ENCODE results near the gene PLXNA2.

DNA sequence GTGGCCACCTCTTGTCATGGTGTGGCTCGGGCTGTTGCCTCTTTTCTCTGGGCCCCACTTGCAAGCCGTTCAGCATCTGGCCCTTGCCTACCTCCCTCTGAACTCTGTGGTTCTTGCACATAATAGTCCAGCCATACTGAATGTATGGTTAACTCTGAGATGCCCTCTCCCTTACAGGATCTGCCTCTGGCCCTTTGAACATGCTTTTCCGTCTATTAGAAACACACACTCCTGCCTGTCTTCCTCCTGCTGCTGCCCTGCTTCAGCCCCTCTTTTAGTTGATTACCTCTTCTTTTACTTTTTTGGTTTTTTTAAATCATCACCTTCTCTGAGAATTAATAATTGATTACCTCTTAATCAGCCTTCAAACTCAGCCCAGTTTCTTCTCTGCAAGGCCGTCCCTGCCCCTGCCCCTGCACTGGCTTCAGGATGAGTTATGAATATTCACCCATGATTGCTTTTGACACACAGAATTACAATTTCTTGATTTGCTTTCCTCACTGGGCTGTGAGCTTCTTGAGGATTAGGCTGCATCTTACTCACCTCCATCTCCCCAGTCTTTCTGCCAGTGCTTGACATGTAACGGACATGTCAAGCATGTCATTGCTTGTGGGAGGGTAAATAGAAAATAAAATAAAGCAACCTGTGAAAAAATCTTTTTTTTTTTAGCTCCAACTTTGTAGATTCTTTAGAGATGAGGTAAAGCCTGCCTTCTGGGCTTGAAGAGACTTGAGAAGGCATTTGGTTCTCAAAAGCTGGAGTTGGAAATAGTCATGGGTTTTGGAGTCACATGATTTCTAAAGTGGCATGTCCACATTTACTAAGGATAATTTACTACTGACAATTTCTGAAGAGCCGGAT lies 158.3 kb downstream of the PLXNA2 start:
- TF ChIP-seq POLR2A (IDR thresholded peaks at IDR 0.05; ENCODE audit: low read depth, low read length) (no peak), TAF1 (IDR thresholded peaks at IDR 0.05; ENCODE audit: borderline replicate concordance, low read depth, low read length) (no peak)

Measured in GM12892 (cell line).